HG03025 (cell line): ENCODE data around the gene MN1.

Experiments used
- ATAC-seq: cut with Tn5 transposase; IDR thresholded peaks from one replicate; pipeline ENCODE4 v1.9.1; 2021; ENCODE audit warnings: mild to moderate bottlenecking, moderate library complexity; ENCODE audit not compliant: unreplicated experiment, low FRiP score

The MN1 gene

DNA sequence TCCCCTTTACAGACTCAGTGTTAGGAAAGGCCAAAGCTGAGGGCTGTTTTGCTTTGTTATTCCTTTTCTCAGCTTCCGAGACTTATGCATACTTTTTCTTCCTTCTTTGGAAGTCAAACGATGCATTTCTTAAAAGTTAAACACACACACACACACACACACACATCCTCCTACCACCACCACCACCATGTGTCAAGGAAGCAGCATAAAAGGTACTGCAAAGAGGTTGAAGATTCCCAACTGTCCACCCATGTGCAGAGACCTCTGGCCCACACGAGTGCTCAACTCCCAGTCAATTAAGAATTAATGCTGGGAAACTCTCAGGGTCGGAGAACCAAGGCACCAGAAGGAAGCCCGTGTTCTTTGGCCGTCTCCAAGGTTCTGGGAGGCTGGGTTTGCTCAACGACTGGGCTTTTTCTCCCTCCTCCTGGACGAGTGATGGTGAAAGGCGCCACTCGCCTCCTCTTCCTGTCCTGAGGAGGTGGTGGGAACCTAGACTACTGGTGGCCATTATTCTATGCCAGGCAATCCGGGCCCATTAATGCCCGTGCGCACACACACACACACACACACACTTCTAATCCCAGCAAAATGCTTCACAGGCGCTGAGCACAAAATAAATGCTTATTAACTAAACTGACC, 15.1 kb downstream of the MN1 start:
- ATAC-seq = no peak

DNA sequence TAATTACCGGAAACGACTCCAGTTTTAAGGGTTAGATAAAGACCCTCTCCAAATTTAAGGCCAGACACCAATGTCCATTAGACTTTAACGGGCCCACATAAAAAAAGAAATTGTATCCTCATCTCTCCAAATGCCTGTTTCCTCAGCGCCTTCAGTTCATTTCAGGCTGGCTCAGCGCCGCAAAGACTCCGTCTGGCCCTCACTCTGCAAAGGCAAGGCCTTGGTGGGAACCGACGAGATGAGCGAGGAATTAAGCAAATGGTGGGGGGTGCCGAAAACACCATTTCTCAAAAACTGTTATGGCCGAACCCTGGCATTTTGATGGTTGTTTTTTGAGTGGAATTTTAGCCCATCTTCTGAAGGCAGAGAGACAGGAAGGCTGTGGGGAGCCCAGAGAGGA, 15.7 kb downstream of the MN1 start:
- no peak for ATAC-seq

DNA sequence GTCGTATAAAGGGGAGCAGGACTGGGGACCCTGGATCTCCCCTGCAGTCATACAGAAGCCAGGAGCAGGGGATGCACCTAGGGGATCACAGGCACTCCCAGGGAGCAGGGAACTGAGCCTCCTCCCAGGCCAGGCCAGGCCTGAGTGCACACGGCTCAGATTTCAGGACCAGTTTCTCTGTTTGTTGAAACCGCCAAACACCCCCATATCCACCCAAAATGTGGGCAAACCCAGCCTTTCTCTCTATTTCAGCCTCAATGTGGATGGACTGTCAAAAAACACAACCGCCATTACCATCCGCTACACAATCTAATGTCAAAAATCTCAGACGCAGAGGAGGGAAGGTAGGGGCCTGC, 17.5 kb downstream of the MN1 start:
- ATAC-seq = no peak

DNA sequence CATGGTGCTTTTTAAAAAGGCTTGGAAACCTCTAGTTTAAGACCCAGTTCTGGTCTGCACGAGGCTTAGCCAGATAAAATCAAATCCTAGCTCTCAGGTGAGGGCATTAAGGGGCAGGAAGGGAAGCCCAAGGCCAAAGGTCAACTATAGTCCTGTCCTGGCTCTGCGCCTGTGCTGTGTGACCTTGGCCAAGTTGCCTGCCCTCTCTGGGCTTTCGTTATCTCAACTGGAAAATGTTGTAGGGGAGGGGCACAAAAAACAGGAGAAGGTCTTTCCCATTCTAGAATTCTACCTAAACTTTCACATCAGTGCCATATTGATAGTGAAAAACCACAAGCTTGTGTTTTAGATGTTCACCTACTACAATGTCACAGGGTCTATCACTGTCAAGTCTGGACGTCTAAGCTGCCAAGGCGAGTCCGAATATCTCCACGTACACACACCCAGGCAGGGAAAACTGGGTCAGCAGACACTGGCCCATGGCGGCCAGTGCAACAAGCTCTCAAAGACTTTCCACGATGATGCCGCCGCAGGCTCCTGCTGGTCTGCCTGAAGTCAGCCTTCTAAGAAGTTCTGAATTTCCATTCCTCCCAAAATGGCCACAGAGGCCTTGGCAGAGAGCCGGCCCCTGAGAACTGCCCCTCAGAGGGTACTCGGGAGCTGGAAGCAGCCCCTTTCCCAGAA, 18.0 kb downstream of the MN1 start:
- no peak for ATAC-seq

DNA sequence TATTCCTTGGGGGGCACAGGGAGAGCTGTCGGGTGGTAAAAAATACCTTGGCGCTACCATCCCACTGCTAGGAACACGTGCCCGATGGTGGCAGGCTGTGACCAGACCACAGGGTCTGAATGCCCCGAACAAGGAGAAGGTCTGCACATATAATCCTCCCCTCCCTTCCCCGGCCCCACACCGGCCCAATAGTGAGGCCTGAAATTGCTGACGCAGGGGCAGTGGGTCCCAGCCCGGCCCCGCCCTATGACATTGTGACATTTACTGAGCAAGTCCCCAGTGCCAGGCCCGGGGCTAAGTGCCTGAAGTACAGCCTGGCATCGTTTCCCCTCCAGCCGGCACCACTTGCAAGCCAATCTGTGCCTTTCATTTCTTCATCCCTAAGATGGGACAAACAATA, 19.5 kb downstream of the MN1 start:
- ATAC-seq = no peak

DNA sequence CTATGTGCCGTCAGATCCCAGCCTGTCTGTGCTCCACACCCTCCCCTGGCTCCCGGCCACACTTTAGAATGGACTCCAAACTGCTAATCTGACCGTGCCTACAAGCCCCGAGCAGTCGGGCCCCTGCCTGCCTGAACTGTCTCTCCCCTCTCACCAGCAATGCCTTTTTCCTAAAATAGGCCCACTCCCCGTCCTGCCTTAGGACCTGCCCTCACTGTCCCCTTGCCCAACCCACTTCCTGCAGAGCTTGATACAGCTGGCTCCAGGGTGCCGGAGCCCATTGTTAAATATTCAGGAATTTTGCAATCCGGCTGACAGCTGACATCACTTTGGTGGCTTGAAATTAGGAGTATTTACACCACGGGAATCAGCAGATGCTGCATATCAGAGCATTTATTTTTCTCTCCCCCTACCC, 21.4 kb downstream of the MN1 start:
- no peak for ATAC-seq

DNA sequence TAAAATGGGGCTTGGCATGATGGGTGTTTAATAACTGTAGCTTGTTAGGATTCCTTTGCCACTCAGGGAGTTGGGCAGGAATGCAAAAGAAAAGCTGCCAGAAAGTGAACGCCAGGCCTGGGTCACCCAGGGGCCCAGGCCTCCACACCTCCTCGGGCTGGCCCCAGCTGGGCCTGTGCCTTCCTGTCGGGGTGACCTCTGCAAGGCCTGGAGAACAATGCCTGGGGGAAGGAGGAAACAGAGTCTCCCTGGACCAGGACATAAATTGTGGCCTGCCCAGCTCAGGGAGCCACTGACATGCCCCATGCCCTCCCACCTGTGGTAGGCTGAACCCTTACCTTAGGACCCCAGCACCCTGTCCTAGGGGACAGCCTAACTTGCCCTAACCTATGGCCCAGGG, 21.9 kb downstream of the MN1 start:
- no peak for ATAC-seq

DNA sequence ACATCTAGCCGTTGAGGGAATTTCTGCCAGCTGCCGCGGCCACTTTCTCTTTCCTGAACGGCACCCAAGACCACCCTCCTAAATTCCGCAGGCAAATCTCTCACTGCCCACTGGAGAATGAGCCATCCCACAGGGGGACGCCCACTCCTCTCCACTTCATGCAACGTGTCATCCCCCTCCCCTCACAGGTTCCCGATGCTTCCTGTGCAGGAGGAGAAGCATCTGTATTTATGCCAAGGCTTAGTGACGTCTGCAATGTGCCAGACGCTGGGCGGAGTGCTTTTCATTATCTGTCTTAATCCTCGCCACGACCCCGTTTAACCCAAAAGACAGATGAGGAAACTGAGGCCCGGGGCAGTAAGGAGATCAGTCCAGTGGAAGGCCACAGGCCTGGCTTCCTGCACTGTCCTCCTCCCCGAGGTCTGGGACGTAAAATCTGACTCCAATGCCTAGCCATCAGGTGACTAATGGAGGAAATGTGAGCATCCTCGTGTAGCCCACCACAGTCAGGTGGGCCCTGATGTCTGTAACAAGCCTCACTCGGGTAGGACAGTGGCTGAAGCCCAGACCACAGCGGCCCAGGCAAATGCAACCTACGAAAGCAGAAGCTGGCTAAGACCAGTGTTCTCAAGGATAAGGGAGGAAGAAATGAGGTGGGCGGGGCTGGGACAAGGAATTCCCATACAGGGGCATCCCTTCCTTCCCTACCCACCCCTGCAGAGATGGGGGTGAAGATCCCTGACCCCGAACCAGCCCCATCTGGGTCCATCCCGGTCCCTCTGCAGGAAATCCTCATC, 23.1 kb downstream of the MN1 start:
- ATAC-seq = no peak

DNA sequence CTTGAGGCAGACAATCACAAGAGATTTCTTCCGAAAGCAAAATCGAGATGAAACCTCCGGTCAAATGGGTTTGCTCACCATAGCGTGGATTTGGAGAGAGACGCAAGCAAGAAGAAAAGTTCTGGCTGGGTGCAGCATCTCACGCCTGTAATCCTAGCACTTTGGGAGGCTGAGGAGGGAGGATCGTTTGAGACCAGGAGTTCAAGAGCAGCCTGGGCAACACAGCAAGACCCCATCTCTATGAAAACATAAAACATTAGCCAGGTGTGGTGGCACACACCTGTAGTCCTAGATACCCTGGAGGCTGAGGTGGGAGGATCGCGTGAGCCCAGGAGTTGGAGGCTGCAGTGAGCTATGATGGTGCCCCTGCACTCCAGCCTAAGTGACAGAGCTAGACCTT, 24.4 kb downstream of the MN1 start:
- no peak for ATAC-seq

DNA sequence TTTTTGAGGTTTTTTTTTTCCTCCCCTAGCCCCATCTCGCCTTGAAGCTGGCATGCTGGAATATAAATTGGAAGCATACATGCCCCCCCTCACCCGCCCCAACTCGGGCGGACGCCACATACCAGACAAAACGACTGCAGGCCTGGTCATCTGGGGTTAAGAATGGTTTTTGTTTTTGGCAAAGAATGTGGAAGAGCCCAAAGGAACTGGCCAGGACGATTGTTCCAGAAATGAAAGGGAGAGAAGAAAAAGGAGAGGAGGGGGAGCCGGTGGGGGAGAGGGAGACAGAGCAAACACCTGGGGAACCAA, 25.0 kb downstream of the MN1 start:
- no peak for ATAC-seq

DNA sequence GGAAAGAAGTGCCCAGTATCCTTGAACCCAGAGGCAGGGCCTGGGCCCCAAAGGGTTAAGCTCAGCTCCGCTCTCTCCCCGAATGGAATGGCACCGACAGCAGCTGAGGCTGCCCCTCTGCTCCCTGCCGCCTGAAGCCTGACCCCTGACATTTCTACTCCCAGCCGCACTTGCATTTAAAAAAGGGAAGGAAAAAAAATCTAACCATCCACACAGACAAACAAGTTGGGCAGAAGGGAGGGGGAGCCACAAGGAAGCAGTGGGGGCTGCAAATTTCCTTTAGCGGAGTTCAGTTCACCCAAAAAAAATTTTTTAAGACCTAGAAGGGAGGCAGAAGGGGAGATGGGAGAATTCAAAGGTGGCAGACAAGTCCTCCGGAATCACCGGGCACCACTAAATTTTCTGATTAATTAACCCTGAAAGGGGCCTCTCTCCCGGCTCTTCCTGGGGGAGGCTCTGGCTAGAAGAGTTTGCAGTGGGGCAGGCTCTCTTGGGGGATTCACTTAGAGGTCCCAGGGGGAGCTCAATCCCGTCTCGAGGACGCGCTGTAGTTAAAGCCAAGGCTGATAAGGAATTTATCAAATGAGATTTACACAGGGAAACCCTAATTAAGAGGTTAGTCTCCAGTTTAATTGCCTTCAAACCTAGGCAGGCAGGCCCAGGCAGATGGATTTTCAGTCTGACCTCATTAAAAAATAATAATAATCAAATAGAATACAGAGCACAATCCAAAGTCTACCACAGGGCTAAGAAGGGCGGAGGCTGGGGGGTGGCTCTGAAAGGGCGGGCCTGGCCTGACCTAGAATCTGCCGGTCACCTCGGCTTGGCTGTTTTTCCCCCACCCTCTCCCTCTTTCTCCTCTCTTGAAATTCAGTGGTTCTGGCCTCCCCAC, 25.6 kb downstream of the MN1 start:
- no peak for ATAC-seq

DNA sequence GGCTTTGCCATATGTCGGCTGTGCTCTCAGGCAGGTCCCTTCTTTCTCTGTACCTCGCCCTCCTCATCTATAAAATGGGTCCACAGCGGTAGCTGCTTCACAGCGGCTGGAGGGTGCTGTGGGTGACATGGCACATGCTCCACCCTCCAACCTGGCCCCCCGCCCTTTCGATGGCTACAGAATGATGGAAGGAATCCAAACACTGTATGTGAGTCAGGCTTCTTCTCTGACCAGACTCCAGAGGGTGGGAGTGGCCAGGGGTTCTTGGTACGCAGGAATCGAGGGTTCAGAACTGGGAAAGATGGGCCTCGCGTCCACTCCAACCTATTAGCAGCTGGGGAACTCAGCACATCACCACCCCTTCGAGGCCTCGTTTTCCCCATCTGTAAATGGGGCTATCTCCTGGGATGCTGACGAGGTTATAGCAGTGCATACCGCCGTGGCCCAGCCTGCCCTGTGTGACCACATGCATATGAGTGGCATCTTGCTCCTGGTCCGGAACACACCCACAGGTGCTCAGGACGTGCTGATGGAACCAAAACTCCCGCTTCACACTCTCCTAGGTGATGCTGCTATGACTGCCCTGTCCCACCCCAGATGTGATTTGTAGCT, 26.4 kb downstream of the MN1 start:
- no peak for ATAC-seq

DNA sequence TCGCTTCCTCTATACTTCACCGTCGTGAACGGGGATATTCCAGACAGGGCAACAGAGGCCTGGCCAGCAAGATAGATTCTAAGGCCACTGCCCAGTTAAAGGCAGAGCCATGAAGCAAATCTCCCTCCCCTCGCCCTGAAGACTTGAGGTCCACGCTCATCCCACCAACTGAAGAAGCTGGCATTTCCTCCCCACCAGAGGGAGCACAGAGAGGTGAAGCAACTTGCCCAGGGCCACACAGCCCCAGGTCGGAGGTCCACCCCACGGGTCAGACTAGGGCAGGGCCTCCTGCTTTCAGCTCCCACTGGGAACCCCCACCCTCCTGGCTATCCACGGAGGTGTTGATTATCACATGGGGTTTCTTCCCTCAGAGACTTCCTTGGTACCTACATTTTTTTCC, 27.4 kb downstream of the MN1 start:
- ATAC-seq = no peak

DNA sequence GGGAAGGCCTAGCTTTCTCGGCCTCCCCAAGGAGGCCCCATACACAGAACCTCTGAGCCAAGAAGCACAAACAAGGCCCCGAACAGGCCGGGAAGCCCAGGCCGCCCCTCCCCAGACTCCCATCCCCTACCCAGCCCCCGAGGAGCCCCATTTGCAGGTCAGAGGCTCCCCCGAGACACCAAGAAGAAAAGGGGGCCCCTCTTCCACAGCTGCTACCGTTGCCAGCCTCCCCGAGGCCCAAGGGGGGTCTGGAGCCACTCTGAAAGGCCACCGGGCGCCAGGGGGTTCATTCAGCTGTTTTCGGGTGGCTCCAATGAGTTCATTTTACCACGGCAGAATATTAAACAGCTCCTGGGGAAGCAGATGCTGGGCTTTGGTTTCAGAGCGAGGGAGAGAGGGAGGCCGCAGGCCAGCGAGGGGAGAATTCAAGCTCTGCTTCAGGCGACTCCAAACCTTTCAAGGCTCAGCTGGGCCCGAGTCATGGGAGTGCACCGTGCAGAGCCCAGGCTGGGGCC, 28.5 kb downstream of the MN1 start:
- no peak for ATAC-seq

DNA sequence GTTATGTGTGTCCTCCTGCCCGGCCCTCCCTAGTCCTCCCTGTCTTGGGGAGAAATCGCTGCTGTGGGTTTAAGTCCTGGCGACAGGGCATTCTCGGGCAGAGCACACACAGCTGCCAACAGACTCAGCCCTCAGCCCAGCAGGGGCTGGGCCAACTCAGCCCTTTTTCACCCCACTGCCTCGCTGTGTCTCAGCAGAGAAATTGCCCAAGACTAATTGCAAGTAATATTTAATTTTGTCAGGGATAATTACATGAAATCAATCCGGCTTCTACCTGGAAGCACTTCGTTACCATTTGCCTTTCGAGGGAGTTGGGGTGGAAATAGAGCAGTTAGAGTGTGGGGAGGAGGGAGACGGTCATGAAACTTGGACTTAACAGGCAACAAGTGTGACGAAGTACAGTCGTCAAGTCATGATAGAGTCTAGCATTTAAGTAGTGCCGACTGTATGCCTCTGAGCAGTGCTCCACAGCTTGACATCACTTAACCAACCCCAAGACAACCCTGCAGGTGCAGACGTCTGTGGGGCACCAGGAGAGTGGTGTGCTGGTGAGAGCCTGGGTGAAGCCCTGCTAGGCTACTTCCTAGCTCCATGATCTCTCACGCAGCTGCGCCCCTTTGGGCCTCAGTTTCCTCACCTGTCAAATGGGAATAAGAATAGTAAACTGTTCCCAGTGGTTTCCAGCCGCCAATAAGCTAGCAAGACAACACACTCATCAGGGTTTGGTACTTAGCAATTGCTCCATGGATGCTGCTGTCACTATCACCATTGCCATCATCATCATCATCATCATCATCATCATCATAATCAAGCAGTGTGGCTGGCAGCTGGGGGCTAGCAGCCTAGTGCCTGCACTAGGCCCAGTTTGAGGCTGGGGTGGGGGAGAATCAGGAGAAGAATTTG, 29.2 kb downstream of the MN1 start:
- ATAC-seq = no peak

DNA sequence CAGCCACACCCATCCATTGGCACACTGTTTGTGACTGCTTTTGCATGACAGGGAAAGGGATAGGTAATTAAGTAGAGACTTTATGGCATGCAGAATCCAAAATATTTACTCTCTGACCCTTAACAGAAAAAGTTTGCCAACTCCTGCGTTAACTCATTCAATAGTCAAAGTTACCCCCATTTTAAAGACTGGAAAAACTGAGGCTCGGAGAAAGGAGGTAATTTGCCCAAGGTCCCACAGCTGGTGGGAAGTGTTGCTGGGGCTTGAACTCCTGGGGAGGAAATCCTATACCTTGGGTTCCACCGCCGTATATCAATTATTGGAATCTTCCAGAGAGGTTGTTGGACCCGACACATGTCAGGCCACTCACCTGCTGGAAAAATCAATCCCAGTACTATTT, 29.9 kb downstream of the MN1 start:
- ATAC-seq = no peak

DNA sequence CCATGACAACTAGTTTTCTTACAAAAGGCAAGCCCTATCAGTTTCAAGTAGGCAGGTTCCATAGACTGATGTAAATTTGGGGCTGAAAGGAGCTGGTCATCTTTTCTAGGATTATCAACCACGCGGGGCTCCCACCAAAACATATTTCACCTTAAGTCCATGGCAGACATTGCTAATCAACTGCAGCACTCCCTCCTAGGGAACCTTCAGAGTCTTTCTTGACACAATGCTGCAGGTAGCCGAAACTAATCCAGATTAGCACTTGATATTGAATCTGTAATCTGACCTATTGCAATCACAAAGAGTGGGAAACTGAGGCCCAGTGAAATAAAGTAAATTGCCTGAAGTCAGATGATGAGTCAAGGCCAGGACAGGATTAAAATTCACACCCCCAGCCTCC, 32.5 kb downstream of the MN1 start:
- no peak for ATAC-seq

DNA sequence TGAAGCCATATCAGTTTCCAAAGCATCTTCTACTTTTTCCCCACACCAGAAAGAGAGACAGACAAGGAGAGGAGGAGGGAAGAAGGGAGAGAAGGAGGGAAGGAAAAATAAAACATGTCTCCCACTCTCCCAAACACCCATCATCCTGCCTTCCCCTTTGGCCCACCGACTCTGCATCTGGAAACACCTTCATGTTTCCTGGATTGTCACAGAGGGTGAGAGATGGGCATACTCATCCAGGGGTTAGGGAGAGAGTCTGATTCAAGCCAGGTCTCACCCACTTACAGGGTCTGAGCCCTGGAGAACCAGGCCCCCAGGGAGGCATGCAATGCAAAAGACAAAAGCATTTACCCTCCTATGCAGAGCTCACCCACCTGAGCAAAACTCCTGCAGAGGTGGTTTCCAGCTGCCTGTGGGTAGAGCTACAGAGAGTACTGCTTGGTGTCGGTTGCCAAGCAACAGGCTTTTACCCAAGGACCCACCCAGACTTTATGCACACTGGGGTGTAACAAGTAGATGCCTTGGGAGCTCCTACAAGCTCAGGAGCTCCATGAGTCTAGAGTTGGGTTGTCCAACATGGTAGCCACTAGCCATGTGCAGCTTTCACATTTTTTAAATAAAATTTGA, 33.4 kb downstream of the MN1 start:
- no peak for ATAC-seq

DNA sequence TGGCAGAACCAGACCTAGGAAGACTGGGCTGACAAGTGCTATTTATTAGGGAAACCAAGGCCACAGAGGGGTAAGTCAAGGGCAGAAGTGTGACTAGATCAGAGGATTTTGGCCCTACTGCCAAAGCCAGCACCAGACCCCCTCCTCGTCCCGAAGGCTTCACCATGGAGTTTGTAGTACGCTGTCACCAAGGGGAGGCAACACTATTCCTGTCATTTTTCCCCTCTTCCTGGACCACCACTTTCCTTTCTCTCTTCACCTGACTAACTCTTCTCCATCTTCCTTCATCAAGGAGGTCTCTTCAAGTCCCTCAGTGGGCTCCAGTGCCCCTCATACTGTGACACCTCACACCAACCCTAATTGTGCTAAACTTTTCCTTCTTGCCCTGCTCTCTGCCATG, 34.9 kb downstream of the MN1 start:
- no peak for ATAC-seq
